K562 (cell line): ENCODE data around the gene ETFBKMT. TPM values are rescaled to one million over a fixed set of nuclear protein-coding genes. Genes with fewer than 3 reads are reported as not detected.
A peak's percentile ranks its signal among the peaks of the same experiment; 100 is the strongest.

ENCODE experiments used
- ATF3 ChIP-seq, 2 experiments: fragments of 450-650 bp in 1 of 2; sonication (generic) in 1 of 2; formaldehyde crosslinking in 1 of 2; IDR thresholded peaks in 1 of 2; conservative IDR thresholded peaks in 1 of 2; 2 replicates each; pipeline versions ENCODE4 v1.6.1 to v1.8.1; 2016 to 2023; ENCODE audit warnings: mild to moderate bottlenecking in 2 of 2, moderate library complexity in 2 of 2, inconsistent platforms in 1 of 2, missing genetic modification reagents in 1 of 2
- ATF7 ChIP-seq: fragments of 450-650 bp; IDR thresholded peaks from 2 replicates; pipeline ENCODE4 v1.7.1; 2014; ENCODE audit warnings: mild to moderate bottlenecking, moderate library complexity
- CHD1 ChIP-seq: fragments of 200-600 bp; sonication (generic); IDR thresholded peaks from one replicate; pipeline ENCODE4 v1.6.1; 2012; ENCODE audit warnings: mild to moderate bottlenecking, moderate library complexity, low read length, inconsistent platforms
- ELF1 ChIP-seq: fragments of 200-800 bp; sonication (Bioruptor generic); IDR thresholded peaks from 2 replicates; pipeline ENCODE4 v1.6.1; 2016; ENCODE audit warnings: missing genetic modification characterization, missing compliant biosample characterization
- FOXP1 ChIP-seq: sonication (generic); formaldehyde crosslinking; IDR thresholded peaks from 2 replicates; pipeline ENCODE4 v1.8.0; 2022; ENCODE audit warnings: mild to moderate bottlenecking, missing genetic modification reagents
- HDAC8 ChIP-seq: fragments of 450-650 bp; IDR thresholded peaks from 2 replicates; pipeline ENCODE4 v1.6.1; 2016; ENCODE audit warnings: mild to moderate bottlenecking, missing genetic modification characterization, moderate library complexity, missing compliant biosample characterization
- HNRNPUL1 ChIP-seq: fragments of 200-400 bp; formaldehyde crosslinking; IDR thresholded peaks from 2 replicates; pipeline ENCODE4 v1.6.1; 2017; ENCODE audit warnings: low read length
- KDM4B ChIP-seq, 2 experiments: fragments of 450-650 bp in 1 of 2; sonication (generic) in 1 of 2; IDR thresholded peaks; 2 replicates each; pipeline ENCODE4 v1.6.1; 2016 to 2017; ENCODE audit warnings: borderline replicate concordance in 2 of 2, antibody characterized with exemption in 1 of 2, low read depth in 1 of 2, mild to moderate bottlenecking in 1 of 2
- LEF1 ChIP-seq: fragments of 450-650 bp; IDR thresholded peaks from 2 replicates; pipeline ENCODE4 v1.6.1; 2016; ENCODE audit warnings: mild to moderate bottlenecking
- MTA2 ChIP-seq: fragments of 450-650 bp; IDR thresholded peaks from 2 replicates; pipeline ENCODE4 v1.6.1; 2016; ENCODE audit warnings: low read depth
- MXI1 ChIP-seq: IDR thresholded peaks from 2 replicates; pipeline ENCODE4 v1.6.1; 2011; ENCODE audit warnings: low read depth, mild to moderate bottlenecking, improper control_type of control experiment, low read length
- PCBP1 ChIP-seq: fragments of 200-400 bp; formaldehyde crosslinking; IDR thresholded peaks from 2 replicates; pipeline ENCODE4 v1.6.1; 2018; ENCODE audit warnings: mild to moderate bottlenecking, low read depth, low read length; ENCODE audit not compliant: poor library complexity, severe bottlenecking
- PTBP1 ChIP-seq: fragments of 200-400 bp; formaldehyde crosslinking; IDR thresholded peaks from 2 replicates; pipeline ENCODE4 v1.6.1; 2017; ENCODE audit warnings: low read depth, low read length
- RFX5 ChIP-seq: IDR thresholded peaks from 2 replicates; pipeline ENCODE4 v1.6.1; 2011; ENCODE audit warnings: low read depth, mild to moderate bottlenecking, improper control_type of control experiment, low read length
- SMAD4 ChIP-seq: fragments of 250-450 bp; sonication (Bioruptor Pico); conservative IDR thresholded peaks from 2 replicates; pipeline ENCODE4 v1.8.0; 2021; ENCODE audit warnings: inconsistent platforms, mild to moderate bottlenecking, moderate library complexity
- SP2 ChIP-seq: IDR thresholded peaks from 2 replicates; pipeline ENCODE4 v1.6.1; 2011; ENCODE audit warnings: mild to moderate bottlenecking, low read depth, low read length, moderate library complexity; ENCODE audit not compliant: poor library complexity, severe bottlenecking; ENCODE audit errors: extremely low read depth
- TEAD4 ChIP-seq, 2 experiments: sonication (generic) in 1 of 2; formaldehyde crosslinking in 1 of 2; IDR thresholded peaks; 2 replicates each; pipeline versions ENCODE4 v1.6.1 to v1.8.0; 2012 to 2022; ENCODE audit warnings: borderline replicate concordance in 1 of 2, inconsistent platforms in 1 of 2, low read length in 1 of 2, mild to moderate bottlenecking in 1 of 2, missing genetic modification reagents in 1 of 2
- ZNF76 ChIP-seq: fragments of 250-450 bp; sonication (Bioruptor Pico); IDR thresholded peaks from 2 replicates; pipeline ENCODE4 v1.4.0; 2020; ENCODE audit warnings: mild to moderate bottlenecking, moderate library complexity, borderline replicate concordance
- ZNF830 ChIP-seq: fragments of 250-450 bp; sonication (Bioruptor Pico); IDR thresholded peaks from 2 replicates; pipeline ENCODE4 v1.5.0; 2021; ENCODE audit warnings: mild to moderate bottlenecking
- polyA plus RNA-seq, 8 experiments: library from polyadenylated mRNA; depleted of rRNA in 4 of 8; stranded (reverse) in 5 of 8; unstranded in 3 of 8; fragments of >200 nt; fragmentation: Nextera tagmentation in 2 of 8; fragmentation: Illumina TruSeq in 1 of 8; extraction: Ambion mirVana in 2 of 8; extraction: Trizol in 1 of 8; gene quantifications; 2 replicates each; pipeline versions ENCODE4 v1.2.1 to v1.2.3, GENCODE V29; 2011 to 2014; ENCODE audit warnings: inconsistent platforms in 1 of 8, missing spikeins in 1 of 8
- total RNA-seq, 7 experiments: library from RNA; depleted of rRNA in 6 of 7; stranded (reverse); fragments of >200 nt in 6 of 7; fragmentation: Illumina TruSeq in 2 of 7; extraction: Trizol in 2 of 7; gene quantifications; 2 replicates each; pipeline versions ENCODE4 v1.2.1 to v1.2.3, GENCODE V29; 2011 to 2021; ENCODE audit warnings: low replicate concordance in 1 of 7
- TF ChIP-seq, protein P1 (sequence below): sonication (generic); formaldehyde crosslinking; IDR thresholded peaks from 2 replicates; pipeline ENCODE4 v1.8.1; 2023; ENCODE audit warnings: mild to moderate bottlenecking, missing genetic modification reagents
- TF ChIP-seq, protein P2 (sequence below): sonication (generic); formaldehyde crosslinking; IDR thresholded peaks from 2 replicates; pipeline ENCODE4 v1.8.0; 2022; ENCODE audit warnings: mild to moderate bottlenecking, missing genetic modification reagents
- TF ChIP-seq, protein P3 (sequence below): fragments of 450-650 bp; IDR thresholded peaks from 2 replicates; pipeline ENCODE4 v1.6.1; 2014; ENCODE audit warnings: low read depth, mild to moderate bottlenecking, moderate library complexity, borderline replicate concordance

Gene ETFBKMT
- total and polyA plus RNA-seq, 9 of the 15 experiments (the other 6 are each of a cell fraction or from before 2014, with no cell fraction given) = 0.18 to 1.7 (median 0.96) TPM

DNA sequence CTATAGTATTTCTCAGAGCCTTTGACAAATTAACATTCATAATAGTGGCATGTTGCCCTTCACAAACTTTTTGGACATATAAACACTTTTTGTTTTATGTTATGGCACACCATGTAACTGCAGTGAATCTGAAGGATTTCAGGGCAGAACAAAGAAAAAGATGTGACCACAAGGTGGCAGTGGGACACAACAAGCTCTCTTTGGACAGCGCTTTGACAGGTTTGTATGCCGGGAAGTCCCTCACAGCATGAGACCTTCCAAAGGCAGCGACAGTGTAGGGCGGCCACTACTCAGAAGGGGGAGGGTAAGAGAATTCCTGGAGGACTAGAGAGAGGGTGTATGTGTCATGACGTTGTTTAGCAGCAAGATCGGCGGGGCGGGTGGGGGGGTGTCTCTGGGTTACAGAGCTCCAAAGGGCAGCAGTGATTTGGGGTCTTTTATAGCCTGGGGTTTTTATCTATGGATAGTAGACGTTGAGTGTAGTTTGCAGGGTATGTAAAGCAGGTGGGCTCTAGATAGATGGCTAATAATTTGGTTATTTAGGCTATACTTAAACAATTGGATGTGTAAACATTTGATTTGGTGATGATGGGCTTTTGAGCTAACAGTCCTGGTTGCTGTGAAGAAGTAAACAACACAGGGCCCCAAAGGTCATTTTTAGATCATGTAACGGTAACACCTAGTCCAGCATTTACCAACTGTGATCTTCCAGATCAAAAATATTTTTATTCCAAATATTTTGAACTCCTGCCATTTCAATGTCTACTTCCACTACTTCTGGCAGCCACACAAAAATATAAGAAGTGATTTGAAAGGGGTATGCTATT, 22.9 kb downstream of the ETFBKMT start (continued):
- TF ChIP-seq, protein P1, sequence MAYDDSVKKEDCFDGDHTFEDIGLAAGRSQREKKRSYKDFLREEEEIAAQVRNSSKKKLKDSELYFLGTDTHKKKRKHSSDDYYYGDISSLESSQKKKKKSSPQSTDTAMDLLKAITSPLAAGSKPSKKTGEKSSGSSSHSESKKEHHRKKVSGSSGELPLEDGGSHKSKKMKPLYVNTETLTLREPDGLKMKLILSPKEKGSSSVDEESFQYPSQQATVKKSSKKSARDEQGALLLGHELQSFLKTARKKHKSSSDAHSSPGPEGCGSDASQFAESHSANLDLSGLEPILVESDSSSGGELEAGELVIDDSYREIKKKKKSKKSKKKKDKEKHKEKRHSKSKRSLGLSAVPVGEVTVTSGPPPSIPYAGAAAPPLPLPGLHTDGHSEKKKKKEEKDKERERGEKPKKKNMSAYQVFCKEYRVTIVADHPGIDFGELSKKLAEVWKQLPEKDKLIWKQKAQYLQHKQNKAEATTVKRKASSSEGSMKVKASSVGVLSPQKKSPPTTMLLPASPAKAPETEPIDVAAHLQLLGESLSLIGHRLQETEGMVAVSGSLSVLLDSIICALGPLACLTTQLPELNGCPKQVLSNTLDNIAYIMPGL (CRISPR knock-in tag) = no peak
- TF ChIP-seq, protein P2, sequence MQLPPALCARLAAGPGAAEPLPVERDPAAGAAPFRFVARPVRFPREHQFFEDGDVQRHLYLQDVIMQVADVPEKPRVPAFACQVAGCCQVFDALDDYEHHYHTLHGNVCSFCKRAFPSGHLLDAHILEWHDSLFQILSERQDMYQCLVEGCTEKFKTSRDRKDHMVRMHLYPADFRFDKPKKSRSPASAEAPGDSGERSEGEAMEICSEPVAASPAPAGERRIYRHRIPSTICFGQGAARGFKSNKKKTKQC (CRISPR knock-in tag) = no peak
- TF ChIP-seq RFX5 (no peak), MXI1 (no peak), CHD1 (no peak), PTBP1 (no peak), ZNF830 (CRISPR knock-in tag) (no peak), TEAD4 (IDR thresholded peaks at IDR 0.05; ENCODE audit: low read length) (peak; percentile 32; the same call in 1 of the 2 replicates), TEAD4 (CRISPR knock-in tag; IDR thresholded peaks at IDR 0.05; ENCODE audit: borderline replicate concordance) (no peak), SMAD4 (CRISPR knock-in tag) (0 out of 2 replicates have a peak, but pooled peaks have one; percentile 33), ELF1 (no peak), FOXP1 (CRISPR knock-in tag) (no peak), PCBP1 (no peak), HNRNPUL1 (no peak), KDM4B (IDR thresholded peaks at IDR 0.05; ENCODE audit: borderline replicate concordance in 2 of 2, low read depth in 1 of 2) (no peak), SP2 (no peak), ZNF76 (CRISPR knock-in tag) (no peak), ATF7 (no peak), ATF3 (IDR thresholded peaks at IDR 0.05) (no peak), ATF3 (CRISPR knock-in tag; conservative IDR thresholded peaks at IDR 0.05) (no peak), HDAC8 (tag) (no peak), LEF1 (no peak), MTA2 (no peak)
- TF ChIP-seq, protein P3, sequence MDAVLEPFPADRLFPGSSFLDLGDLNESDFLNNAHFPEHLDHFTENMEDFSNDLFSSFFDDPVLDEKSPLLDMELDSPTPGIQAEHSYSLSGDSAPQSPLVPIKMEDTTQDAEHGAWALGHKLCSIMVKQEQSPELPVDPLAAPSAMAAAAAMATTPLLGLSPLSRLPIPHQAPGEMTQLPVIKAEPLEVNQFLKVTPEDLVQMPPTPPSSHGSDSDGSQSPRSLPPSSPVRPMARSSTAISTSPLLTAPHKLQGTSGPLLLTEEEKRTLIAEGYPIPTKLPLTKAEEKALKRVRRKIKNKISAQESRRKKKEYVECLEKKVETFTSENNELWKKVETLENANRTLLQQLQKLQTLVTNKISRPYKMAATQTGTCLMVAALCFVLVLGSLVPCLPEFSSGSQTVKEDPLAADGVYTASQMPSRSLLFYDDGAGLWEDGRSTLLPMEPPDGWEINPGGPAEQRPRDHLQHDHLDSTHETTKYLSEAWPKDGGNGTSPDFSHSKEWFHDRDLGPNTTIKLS = no peak
